ENCODE data around the gene UBTD2. TPM values are rescaled to one million over a fixed set of nuclear protein-coding genes. Genes with fewer than 3 reads are reported as not detected.

UBTD2 gene
- total and polyA plus RNA-seq, 2 donors (not counting 1 experiment from before 2014, with no cell fraction given), result 1.4 to 9.2 TPM

DNA sequence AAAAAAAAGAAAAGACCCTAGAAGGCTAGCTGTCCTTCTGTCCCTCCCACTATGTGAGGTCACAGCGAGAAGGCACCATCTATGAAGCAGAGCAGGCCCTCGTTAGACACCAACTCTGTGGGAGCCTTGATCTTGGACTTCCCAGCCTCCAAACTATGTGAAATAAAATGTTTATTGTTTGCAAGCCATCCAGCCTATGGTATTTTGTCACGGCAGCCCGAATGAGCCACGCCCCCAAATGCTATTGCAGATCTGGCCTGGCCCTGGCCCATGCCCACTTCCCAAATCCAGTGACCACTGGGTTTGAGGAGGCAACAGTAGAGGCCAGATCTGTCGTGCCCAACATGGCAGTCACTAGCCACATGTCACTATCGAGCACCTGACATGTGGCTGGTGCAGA lies 106.4 kb downstream of the UBTD2 start:
- POLR2A ChIA-PET, result interaction anchor here (7.9 kb wide), 1 partner anchor 9 kb away, joined by 95 read pairs; the partner anchor contains the start of gene STK10
- no peaks in the 10 kb centered on the region for H3K9me3 ChIP-seq (ENCODE audit: control extremely low read depth in 1 of 3, control insufficient read depth in 2 of 3, insufficient read depth in 1 of 3, low read length in 2 of 3)
- no peak for ATAC-seq (ENCODE audit: low read depth)
- no peaks in the 10 kb centered on the region for H3K27me3 ChIP-seq (replicated peaks in 1 of 4; ENCODE audit: control extremely low read depth in 1 of 4, control insufficient read depth in 3 of 4, insufficient read depth in 4 of 4, low read length in 3 of 4)
- peaks cover 77 to 95% of the 10 kb centered on the region in 2 donors for H3K4me1 ChIP-seq (ENCODE audit: control insufficient read depth in 2 of 2, insufficient read depth in 2 of 2, low read length in 2 of 2)
- Mint-ChIP-seq H3K27me3 (no peaks in the 10 kb centered on the region), H3K27ac (peak overlapping the region; percentile 96), H3K9me3 (ENCODE audit: insufficient read depth) (no peaks in the 10 kb centered on the region), H3K4me3 (peak overlapping the region; percentile 20), H3K4me1 (peaks cover 86% of the 10 kb centered on the region)
- no peak overlapping the region for H3K4me3 ChIP-seq (ENCODE audit: control extremely low read depth in 1 of 5, extremely low read depth in 1 of 5, insufficient read depth in 1 of 5, low read depth in 2 of 5, low read length in 4 of 5)
- CTCF ChIA-PET, result interaction anchor here (10.6 kb wide), 1 partner anchor 10 kb away, joined by 155 read pairs; the partner anchor contains the start of gene STK10
- H3K36me3 ChIP-seq (replicated peaks in 1 of 2; ENCODE audit: control extremely low read depth in 1 of 2, control insufficient read depth in 1 of 2, extremely low read depth in 1 of 2, insufficient read depth in 2 of 2, low read length in 1 of 2), result peaks cover 0 to 27% of the 10 kb centered on the region in 2 experiments
- H3K4me2 ChIP-seq (replicated peaks; ENCODE audit: low read depth, low read length, poor library complexity, severe bottlenecking), result peak overlapping the region; percentile 88
- H2AFZ ChIP-seq (ENCODE audit: insufficient read depth, low read depth, low read length, poor library complexity, severe bottlenecking), result no peak overlapping the region
- no peak for DNase-seq
- H4K20me1 ChIP-seq (ENCODE audit: control insufficient read depth, insufficient read depth, low read length, poor library complexity, severe bottlenecking), result peaks cover 21% of the 10 kb centered on the region
- TF ChIP-seq, protein P1, sequence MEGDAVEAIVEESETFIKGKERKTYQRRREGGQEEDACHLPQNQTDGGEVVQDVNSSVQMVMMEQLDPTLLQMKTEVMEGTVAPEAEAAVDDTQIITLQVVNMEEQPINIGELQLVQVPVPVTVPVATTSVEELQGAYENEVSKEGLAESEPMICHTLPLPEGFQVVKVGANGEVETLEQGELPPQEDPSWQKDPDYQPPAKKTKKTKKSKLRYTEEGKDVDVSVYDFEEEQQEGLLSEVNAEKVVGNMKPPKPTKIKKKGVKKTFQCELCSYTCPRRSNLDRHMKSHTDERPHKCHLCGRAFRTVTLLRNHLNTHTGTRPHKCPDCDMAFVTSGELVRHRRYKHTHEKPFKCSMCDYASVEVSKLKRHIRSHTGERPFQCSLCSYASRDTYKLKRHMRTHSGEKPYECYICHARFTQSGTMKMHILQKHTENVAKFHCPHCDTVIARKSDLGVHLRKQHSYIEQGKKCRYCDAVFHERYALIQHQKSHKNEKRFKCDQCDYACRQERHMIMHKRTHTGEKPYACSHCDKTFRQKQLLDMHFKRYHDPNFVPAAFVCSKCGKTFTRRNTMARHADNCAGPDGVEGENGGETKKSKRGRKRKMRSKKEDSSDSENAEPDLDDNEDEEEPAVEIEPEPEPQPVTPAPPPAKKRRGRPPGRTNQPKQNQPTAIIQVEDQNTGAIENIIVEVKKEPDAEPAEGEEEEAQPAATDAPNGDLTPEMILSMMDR (IDR thresholded peaks at IDR 0.05), result no peak
- no peak for TF ChIP-seq EZH2 (IDR thresholded peaks at IDR 0.05; ENCODE audit: borderline replicate concordance, insufficient read depth, low read depth, low read length, poor library complexity, severe bottlenecking)
- intact Hi-C loops (cut with micrococcal nuclease), result no loop called here
- H3K79me2 ChIP-seq (ENCODE audit: control insufficient read depth, insufficient read depth, low read length), result peaks cover 100% of the 10 kb centered on the region
- 71% methylated on average over 3 of the region's 7 CpGs for WGBS (ENCODE audit: insufficient coverage)
- no peak overlapping the region for H3K9ac ChIP-seq (ENCODE audit: low read length)
- peak overlapping the region; percentile 24 to 98 for H3K27ac ChIP-seq (ENCODE audit: low read length in 2 of 2)

DNA sequence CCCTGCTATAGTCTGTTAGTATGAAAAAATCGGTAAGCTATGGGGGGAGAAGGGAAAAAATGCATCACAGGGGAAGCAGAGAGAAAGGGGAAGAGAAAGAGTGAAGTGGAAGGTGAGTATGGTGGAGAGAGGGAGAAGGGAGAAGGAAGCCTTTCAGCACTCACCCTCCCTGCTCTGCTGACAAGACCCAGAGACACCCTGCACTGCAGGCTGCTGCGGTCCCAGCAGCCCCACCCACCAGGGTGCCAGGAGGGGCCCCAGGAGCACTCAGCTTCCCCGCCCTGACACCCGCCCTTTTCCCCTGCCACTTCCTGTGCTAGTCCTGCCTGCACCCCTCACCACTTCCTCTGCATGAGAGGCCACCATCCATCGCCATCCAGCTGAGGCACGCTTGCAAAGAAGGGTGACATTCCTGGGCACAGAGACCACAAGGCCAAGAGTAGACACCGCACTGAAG lies 108.3 kb downstream of the UBTD2 start:
- H3K4me3 ChIP-seq (ENCODE audit: control extremely low read depth in 1 of 5, extremely low read depth in 1 of 5, insufficient read depth in 1 of 5, low read depth in 2 of 5, low read length in 4 of 5), result peak overlapping the region; percentile 47 to 73 (median 63)
- H3K4me2 ChIP-seq (replicated peaks; ENCODE audit: low read depth, low read length, poor library complexity, severe bottlenecking), result peak overlapping the region; percentile 79
- peaks cover 37% of the 10 kb centered on the region for H4K20me1 ChIP-seq (ENCODE audit: control insufficient read depth, insufficient read depth, low read length, poor library complexity, severe bottlenecking)
- peak; percentile 81 for DNase-seq
- POLR2A ChIA-PET, result interaction anchor here (0.6 to 7.9 kb wide), 9 partner anchors 10 to 783 kb away, joined by 3 to 95 read pairs (median 4); partner anchors contain the start of gene STK10
- H3K4me1 Mint-ChIP-seq, result peaks cover 88% of the 10 kb centered on the region
- H3K4me1 ChIP-seq (ENCODE audit: control insufficient read depth in 2 of 2, insufficient read depth in 2 of 2, low read length in 2 of 2), result peaks cover 72 to 85% of the 10 kb centered on the region in 2 donors
- H3K27ac ChIP-seq (ENCODE audit: low read length in 2 of 2), result peak overlapping the region; percentile 68 to 98
- peak overlapping the region; percentile 84 for H3K4me3 Mint-ChIP-seq
- H3K36me3 ChIP-seq (replicated peaks in 1 of 2; ENCODE audit: control extremely low read depth in 1 of 2, control insufficient read depth in 1 of 2, extremely low read depth in 1 of 2, insufficient read depth in 2 of 2, low read length in 1 of 2), result peaks cover 0 to 29% of the 10 kb centered on the region in 2 experiments
- no peaks in the 10 kb centered on the region for H3K9me3 ChIP-seq (ENCODE audit: control extremely low read depth in 1 of 3, control insufficient read depth in 2 of 3, insufficient read depth in 1 of 3, low read length in 2 of 3)
- TF ChIP-seq, protein P1 (IDR thresholded peaks at IDR 0.05), result no peak
- no peak for TF ChIP-seq EZH2 (IDR thresholded peaks at IDR 0.05; ENCODE audit: borderline replicate concordance, insufficient read depth, low read depth, low read length, poor library complexity, severe bottlenecking)
- no peaks in the 10 kb centered on the region for H3K27me3 ChIP-seq (replicated peaks in 1 of 4; ENCODE audit: control extremely low read depth in 1 of 4, control insufficient read depth in 3 of 4, insufficient read depth in 4 of 4, low read length in 3 of 4)
- intact Hi-C loops (cut with micrococcal nuclease), result loop anchor here (1.0 kb wide), 3 partner anchors 13 to 68 kb away; partner anchors contain the start of gene STK10
- H2AFZ ChIP-seq (ENCODE audit: insufficient read depth, low read depth, low read length, poor library complexity, severe bottlenecking), result no peak overlapping the region
- CTCF ChIA-PET, result interaction anchor here (0.7 to 10.6 kb wide), 9 partner anchors 11 to 263 kb away, joined by 3 to 155 read pairs (median 12); partner anchors contain the start of gene STK10
- peak; percentile 83 for ATAC-seq (ENCODE audit: low read depth)
- H3K27me3 Mint-ChIP-seq, result no peaks in the 10 kb centered on the region
- H3K27ac Mint-ChIP-seq, result peak overlapping the region; percentile 89
- peaks cover 100% of the 10 kb centered on the region for H3K79me2 ChIP-seq (ENCODE audit: control insufficient read depth, insufficient read depth, low read length)
- WGBS (ENCODE audit: insufficient coverage), result 0% methylated on average over 7 of the region's 7 CpGs
- H3K9me3 Mint-ChIP-seq (ENCODE audit: insufficient read depth), result no peaks in the 10 kb centered on the region
- peak overlapping the region; percentile 72 for H3K9ac ChIP-seq (ENCODE audit: low read length)

All from B cell (primary cell).